Hepatocyte (in vitro differentiated cells): ENCODE data around the gene P2RX1.

Experiments
- EZH2 ChIP-seq: fragments of 200-600 bp; sonication (generic); IDR thresholded peaks from 2 replicates; pipeline ENCODE4 v1.6.1; 2016; ENCODE audit warnings: antibody characterized with exemption, mild to moderate bottlenecking, borderline replicate concordance
- EZH2phosphoT487 ChIP-seq: fragments of 200-600 bp; sonication (generic); IDR thresholded peaks from one replicate; pipeline ENCODE4 v1.6.1; 2018; ENCODE audit warnings: antibody characterized with exemption, mild to moderate bottlenecking, low read depth, moderate library complexity; ENCODE audit not compliant: unreplicated experiment, severe bottlenecking
- TF ChIP-seq, protein P1 (sequence below): fragments of 200-600 bp; sonication (generic); IDR thresholded peaks from 2 replicates; pipeline ENCODE4 v1.5.1; 2016; ENCODE audit warnings: antibody characterized with exemption, mild to moderate bottlenecking; ENCODE audit not compliant: poor library complexity

DNA sequence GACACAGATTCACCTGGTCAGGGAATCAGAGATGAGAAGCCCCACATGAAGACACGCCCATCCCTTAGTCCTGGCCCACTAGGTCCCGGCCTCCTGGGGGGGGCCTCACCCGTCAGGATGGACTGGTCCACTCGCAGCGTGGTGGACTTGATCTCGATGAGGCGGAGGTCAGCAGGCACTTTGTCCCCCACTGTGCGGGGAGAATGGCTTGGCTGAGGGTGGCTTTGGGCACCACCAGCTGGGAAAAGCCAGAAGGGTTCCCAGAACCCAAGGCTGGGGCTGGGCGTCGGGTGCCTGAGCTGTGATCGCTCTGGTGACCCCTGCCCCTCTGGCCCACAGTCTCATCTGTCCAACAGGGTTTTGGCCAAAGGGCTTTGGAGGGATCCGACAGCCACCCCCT, 34.3 kb upstream of the P2RX1 start:
- TF ChIP-seq, protein P1, sequence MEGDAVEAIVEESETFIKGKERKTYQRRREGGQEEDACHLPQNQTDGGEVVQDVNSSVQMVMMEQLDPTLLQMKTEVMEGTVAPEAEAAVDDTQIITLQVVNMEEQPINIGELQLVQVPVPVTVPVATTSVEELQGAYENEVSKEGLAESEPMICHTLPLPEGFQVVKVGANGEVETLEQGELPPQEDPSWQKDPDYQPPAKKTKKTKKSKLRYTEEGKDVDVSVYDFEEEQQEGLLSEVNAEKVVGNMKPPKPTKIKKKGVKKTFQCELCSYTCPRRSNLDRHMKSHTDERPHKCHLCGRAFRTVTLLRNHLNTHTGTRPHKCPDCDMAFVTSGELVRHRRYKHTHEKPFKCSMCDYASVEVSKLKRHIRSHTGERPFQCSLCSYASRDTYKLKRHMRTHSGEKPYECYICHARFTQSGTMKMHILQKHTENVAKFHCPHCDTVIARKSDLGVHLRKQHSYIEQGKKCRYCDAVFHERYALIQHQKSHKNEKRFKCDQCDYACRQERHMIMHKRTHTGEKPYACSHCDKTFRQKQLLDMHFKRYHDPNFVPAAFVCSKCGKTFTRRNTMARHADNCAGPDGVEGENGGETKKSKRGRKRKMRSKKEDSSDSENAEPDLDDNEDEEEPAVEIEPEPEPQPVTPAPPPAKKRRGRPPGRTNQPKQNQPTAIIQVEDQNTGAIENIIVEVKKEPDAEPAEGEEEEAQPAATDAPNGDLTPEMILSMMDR = no peak
- TF ChIP-seq EZH2phosphoT487 = no peak
- TF ChIP-seq EZH2 = no peak
